Activated naive CD8-positive, alpha-beta T cell treated with anti-CD3 and anti-CD28 coated beads, Interleukin-2, amount 50 U/mL, for 16 hours (primary cell): Measurements from ENCODE around the gene GALNT6.
"Not testable (repeated sequence)": the region's sequence is repeated elsewhere in the genome, so short reads cannot be mapped to it uniquely, and the experiment has no call there.

ENCODE experiments used
- DNase-seq: peaks from one replicate; pipeline ENCODE4 v3.0.0-alpha.2; 2020; ENCODE audit warnings: low read depth, low spot score

GALNT6 gene

GRCh38 chr12:51358496-51358895 lies 32.7 kb downstream of the GALNT6 start:
- DNase-seq = no peak

- no peak for DNase-seq
These were observed 33.7 kb downstream of the GALNT6 start for GRCh38 chr12:51357374-51358047.

DNA sequence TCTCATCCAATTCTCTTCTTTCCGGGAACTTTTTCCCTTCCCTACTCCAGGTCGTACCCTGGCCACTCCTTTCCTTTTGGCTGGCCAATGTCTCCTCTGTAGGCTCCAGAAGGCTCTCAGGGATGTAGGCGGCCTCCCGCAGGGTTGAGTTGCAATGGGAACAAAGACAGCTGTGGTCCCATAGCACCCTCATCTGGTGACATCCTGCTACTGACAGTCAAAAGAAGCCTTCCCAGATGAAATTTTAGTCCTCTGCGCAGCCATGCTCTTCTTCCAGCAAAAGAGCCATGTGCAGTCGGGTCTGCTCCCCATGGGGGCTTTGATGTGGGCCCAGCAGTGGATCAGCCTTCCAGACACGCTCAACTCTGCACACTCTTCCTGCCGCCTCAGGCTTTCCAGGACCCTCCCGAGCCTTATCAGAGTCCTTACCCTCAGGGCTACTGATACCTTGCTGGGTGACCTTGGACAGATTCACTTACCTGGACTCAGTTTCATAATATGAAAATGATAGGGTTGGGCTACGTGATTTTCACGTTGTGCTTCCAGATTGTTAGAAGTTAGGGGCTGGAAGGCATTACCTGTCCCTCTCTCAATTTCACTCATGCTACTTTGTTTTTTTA lies 39.2 kb downstream of the GALNT6 start:
- DNase-seq = no peak

DNA sequence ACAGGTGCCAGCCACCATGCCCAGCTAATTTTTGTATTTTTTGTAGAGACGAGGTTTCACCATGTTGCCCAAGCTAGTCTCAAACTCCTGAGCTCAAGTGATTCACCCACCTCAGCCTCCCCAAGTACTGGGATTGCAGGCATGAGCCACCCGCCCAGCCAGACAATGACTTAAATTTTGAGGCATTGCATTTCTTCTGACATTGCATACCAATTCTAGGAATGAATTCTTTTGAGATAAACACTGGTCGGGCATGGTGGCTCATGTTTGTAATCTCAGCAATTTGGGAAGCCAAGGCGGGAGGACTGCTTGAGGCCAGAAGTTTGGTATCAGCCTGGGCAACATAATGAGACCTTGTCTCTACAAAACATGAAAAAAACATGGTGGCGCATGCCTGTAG lies 42.2 kb downstream of the GALNT6 start:
- no peak for DNase-seq

DNA sequence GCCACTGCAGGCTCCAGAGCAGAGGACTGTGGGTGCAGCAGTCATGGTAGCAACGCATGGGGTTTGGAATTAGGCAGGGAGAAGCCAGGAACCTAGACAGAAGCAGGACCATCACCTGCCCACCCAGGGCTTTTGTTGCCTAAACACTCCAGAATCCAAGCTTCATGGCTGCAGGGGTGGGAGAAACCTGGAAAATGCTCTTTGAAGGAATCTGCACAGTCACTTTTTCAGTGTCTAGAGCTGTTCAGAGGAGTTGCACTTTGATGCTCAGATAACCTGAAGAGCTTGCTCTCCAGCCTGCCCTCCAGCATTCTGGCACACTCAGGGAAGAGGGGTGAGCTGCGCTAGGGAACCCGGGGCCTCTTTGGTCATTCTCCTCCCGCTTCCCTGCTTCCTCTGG lies 43.1 kb downstream of the GALNT6 start:
- DNase-seq = no peak

GRCh38 chr12:51346581-51346980 lies 44.6 kb downstream of the GALNT6 start, which contains the start of gene CELA1:
Gene CELA1 (minus strand): TSS chr12:51346679. CDS start chr12:51346638, 41 bp downstream.
- no peak for DNase-seq

GRCh38 chr12:51345681-51346080 lies 45.5 kb downstream of the GALNT6 start:
- DNase-seq = no peak

DNA sequence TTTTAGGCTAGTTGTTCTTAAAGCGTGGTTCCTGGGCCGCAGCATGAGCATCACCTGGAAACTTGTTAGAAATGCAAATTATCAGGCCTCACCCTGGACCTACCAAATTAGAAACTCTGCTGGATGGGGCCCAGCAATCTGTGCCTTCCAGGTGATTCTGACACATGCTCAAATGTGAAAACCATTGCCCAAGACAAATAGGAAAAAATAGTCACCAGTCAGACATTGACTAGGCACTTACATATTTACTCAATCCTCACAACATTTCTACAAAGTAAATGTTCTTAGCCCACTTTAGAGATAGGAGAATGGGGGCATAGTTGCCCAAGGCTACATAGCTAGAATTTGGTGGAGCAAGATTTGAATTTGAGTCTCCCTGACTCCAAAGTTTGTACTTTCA lies 48.0 kb downstream of the GALNT6 start:
- DNase-seq = no peak

GRCh38 chr12:51342416-51342815 lies 48.8 kb downstream of the GALNT6 start:
- no peak for DNase-seq

DNA sequence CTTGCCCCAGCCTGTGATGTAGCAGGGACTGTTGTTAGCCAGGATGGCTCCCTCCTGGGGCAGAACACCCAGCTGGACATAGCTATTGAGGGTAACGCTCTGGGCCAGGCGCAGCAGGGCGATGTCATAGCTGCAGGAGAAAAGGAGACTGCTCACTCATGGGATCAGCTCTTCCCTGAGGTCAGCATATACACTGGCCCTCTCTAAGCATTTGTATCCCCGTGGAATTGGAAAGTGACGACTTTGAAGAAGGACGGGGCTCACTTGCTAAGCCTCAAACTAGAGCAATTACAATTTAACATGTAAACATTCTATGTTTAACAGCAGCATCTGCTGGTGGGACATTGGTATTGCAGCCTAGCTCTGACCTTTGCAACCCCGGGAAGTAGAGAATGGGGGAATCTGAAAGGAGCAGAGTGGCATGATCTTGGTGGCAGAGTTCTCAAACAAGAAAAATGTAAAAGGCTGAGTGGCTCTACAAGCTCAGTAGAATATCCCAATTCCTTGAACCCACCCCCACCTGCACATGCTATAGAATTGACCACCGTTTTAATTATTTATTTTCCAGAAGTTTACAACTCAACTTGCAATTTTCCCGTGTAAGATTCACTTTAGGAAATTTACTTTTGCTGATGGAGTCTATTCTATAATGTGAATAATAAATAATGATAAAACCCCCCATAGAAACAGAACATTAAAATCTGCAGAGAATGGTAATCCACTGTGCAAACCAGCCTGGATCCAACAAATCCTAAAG lies 49.8 kb downstream of the GALNT6 start:
- DNase-seq = peak; percentile 32

DNA sequence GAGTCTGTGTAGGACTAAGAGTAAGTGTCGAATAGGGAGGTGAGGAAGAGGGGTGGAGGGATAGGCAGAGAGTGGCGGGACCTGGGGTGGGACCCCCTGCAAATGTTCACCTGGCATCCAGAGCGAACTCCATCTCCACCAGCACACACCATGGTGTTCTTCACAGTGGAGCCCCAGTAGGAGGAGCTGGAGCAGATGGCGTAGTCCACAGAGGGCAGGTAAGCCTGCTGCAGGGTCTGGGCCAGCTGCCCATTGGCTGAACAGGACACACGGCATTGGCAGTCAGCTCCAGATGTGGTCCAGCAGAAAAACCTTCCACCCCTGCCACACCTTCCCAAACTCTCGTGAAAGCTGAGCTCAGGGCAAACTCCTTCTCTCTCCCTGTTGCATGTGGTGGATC lies 51.5 kb downstream of the GALNT6 start:
- no peak for DNase-seq

- DNase-seq = not testable (repeated sequence)
These were observed 53.9 kb downstream of the GALNT6 start for GRCh38 chr12:51337336-51337735.

GRCh38 chr12:51335931-51336330 lies 55.3 kb downstream of the GALNT6 start:
- no peak for DNase-seq

- DNase-seq = no peak
These were observed 56.4 kb downstream of the GALNT6 start for GRCh38 chr12:51334764-51335163.

DNA sequence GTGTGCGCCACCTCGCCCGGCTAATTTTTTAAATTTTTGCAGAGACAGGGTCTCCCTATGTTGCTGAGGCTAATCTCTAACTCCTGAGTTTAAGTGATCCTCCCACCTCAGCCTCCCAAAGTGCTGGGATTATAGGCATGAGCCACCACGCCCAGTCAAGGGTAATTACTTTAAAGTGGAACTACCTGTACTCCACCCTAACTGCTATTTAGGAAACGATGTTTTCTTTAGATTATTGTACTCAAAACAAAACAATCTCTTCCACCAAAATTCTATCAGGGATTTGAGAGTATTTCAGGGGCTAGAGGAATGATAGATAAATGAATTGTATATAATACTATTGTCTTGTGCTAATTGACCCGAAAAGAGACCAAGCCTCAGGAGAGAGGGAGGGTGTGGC lies 57.7 kb downstream of the GALNT6 start:
- DNase-seq = no peak

DNA sequence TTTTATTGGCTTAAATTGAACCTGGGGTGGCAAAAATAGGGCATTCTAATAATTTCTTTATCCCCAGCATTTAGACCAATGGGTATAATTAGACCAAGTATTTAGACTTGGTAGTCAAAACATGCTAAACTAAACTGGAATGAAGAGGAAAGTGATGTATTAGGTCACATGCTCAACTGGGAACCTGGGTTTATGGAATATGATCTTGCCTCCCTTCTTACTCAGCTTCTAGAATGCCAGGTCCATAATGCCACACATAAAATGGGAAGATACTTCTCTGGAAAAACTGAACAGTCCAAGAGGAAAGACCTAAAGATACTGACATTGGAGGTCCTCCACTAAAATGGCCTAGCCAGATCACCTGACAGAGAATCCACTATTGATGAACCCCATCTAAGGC lies 61.0 kb downstream of the GALNT6 start:
- no peak for DNase-seq

- no peak for DNase-seq
These were observed 61.5 kb downstream of the GALNT6 start for GRCh38 chr12:51329742-51330141.

DNA sequence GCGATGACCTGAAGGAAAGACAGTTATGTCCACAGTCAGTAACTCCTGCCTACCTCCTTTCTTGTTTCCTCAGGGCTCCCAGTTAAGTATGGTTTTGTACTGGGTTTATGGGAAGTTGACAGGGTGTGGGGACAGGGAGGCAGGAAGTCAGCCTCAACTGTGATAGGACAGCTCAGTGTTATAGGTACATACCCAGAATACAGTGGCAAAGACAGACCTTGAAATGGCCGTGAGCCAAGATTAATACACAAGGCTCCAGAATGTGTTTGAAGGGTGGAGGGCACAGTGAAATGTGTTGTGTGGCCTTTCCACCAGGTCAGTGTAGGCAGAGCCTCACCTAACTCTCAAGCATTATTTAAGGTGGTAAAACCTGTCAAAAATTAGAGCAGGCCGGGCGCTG lies 62.6 kb downstream of the GALNT6 start:
- DNase-seq = no peak

DNA sequence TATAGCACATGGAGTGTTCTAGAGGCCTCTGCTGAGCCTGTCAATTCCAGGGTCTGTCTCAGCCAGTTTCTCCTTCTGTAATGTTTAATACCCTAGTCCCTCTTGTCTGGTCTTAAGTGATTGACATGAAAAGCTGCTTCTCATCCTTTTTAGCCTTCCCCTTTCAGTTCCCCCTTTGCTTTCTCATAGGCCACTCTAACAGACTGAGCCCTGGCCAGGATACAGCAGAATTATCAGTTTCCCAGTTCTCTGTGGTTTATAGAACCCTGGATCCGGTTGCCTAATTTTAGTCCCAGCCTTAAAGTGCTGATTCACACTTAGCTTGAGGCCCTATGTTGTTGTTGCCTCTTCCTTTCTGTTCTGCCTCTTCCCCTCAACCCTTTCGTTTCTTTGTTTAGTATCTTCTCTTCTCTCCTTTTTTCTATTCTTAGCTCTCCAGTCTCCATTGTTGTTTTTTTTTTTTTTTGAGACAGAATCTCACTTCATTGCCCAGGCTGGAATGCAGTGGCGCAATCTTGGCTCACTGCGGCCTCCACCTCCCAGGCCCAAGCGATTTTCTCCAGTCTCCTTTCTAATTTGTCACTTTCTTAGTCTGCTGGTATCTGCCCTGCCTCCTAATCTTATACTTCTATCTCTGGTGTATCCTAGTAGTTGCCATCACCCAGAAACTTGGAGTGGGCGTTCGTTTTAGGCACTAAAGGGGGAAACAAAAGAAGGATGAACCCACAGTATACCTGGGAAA lies 64.3 kb downstream of the GALNT6 start:
- DNase-seq = no peak

DNA sequence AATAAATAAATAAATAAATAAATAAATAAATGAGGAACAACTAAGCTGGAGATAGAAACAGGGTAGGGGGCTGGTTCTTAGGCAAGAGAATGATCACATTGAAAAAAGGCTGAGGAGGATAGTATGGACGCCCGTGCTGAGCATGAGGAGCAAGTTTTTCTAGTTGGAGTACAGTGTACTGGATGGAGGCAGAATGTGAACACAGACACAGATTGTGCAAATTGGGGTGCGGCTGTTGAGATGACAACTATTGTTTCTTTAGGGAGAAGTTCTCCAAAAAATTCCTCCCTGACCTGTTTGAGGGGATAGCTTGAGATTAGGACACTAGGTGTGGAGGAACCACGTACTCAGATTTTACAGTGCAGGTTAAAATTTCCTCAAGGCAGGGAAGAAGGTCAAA lies 66.3 kb downstream of the GALNT6 start:
- no peak for DNase-seq

DNA sequence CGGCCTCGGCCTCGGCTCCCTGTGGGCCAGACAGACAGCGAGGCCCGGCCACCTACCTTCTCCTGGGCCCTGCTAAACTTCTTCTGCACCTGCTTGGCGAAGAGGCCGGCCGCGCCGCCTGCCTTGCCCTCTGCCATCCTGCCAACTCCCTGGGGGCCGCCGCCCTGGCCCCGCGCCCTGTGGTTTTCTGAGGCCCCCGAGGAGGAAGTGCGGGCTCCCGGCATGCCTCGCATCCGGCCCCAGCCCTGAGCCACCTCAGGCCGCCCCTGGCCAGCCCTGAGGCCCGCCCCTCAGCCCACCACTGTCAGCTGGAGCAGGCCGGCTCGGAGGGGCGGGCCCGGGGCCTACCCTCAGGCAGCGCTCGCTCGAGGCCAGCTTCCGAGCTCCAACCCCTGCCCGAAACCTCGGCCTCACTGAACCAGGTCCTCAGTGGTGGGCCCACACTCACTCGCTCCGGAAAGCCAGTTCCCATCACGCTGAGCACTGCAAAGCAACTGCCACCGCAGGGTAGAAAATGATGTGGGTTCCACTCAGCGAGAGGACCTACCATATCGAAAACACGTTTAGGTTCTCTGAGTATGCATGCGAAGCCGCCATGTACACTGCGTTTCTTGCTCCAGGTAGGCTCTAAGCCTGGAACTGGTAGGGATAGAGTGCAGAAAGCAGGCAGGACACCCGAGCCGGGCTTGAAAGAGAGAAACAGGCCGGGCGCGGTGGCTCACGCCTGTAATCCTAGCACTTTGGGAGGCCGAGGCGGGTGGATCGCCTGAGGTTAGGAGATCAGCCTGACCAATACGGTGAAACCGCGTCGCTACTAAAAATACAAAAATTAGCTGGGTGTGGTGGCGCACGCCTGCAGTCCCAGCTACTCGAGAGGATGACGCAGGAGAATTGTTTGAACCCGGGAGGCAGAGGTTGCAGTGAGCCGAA lies 67.0 kb downstream of the GALNT6 start, which contains the start of gene BIN2:
BIN2 (minus strand) TSS at position 209 of the 930 bp plus-strand sequence; CDS start at position 137, 72 bp downstream.
- DNase-seq = peak; percentile 37
